Keratinocyte (primary cell): ENCODE data around the gene TIGIT. TPM values are rescaled to one million over a fixed set of nuclear protein-coding genes. Genes with fewer than 3 reads are reported as not detected.

ENCODE experiments used
- DNase-seq: peaks from one replicate; pipeline ENCODE4 v3.0.0-alpha.2; 2011; ENCODE audit warnings: low read depth, missing footprints, low spot score
- FAIRE-seq: peaks from 2 replicates; lab custom pipeline; 2011; peaks lifted over from hg19 to GRCh38; lab: Jason Lieb, UNC
- H2AFZ ChIP-seq: 2 replicates; pipeline ENCODE4 v1.6.0; 2012; ENCODE audit warnings: low read length, control low read depth, inconsistent platforms; ENCODE audit not compliant: control insufficient read depth
- H3K27ac ChIP-seq: 2 replicates; pipeline ENCODE4 v1.5.1; 2011; ENCODE audit warnings: low read length; ENCODE audit not compliant: control insufficient read depth, insufficient read depth
- H3K27me3 ChIP-seq: 3 replicates; pipeline ENCODE4 v1.6.0; 2011; ENCODE audit warnings: low read length; ENCODE audit not compliant: control insufficient read depth, insufficient read depth; ENCODE audit errors: extremely low read depth
- H3K36me3 ChIP-seq, 2 experiments: 2 replicates in 1 of 2; 3 replicates in 1 of 2; pipeline ENCODE4 v1.5.1; 2011; ENCODE audit warnings: low read length in 2 of 2, mild to moderate bottlenecking in 1 of 2; ENCODE audit not compliant: control insufficient read depth in 2 of 2, insufficient read depth in 2 of 2; ENCODE audit errors: extremely low read depth in 1 of 2
- H3K4me1 ChIP-seq: 3 replicates; pipeline ENCODE4 v1.5.1; 2011; ENCODE audit warnings: low read length; ENCODE audit not compliant: control insufficient read depth, insufficient read depth; ENCODE audit errors: extremely low read depth
- H3K4me2 ChIP-seq: 3 replicates; pipeline ENCODE4 v1.6.0; 2011; ENCODE audit warnings: low read depth, low read length; ENCODE audit not compliant: control insufficient read depth, insufficient read depth; ENCODE audit errors: extremely low read depth
- H3K4me3 ChIP-seq, 3 experiments: fragments of 200-600 bp in 1 of 3; sonication (generic) in 1 of 3; 2 replicates in 2 of 3; 3 replicates in 1 of 3; pipeline ENCODE4 v1.5.1; 2011 to 2016; ENCODE audit warnings: low read length in 3 of 3, mild to moderate bottlenecking in 3 of 3, control low read depth in 2 of 3, inconsistent platforms in 1 of 3, low read depth in 1 of 3, mixed read lengths in 1 of 3, mixed run types in 1 of 3, moderate library complexity in 1 of 3; ENCODE audit not compliant: control insufficient read depth in 2 of 3, insufficient read depth in 2 of 3; ENCODE audit errors: extremely low read depth in 1 of 3
- H3K79me2 ChIP-seq: 2 replicates; pipeline ENCODE4 v1.6.0; 2012; ENCODE audit warnings: low read length; ENCODE audit not compliant: control insufficient read depth, insufficient read depth
- H3K9ac ChIP-seq: 3 replicates; pipeline ENCODE4 v1.6.0; 2011; ENCODE audit warnings: low read length; ENCODE audit not compliant: control insufficient read depth, insufficient read depth; ENCODE audit errors: extremely low read depth
- H3K9me1 ChIP-seq: 3 replicates; pipeline ENCODE4 v1.6.0; 2011; ENCODE audit warnings: low read length; ENCODE audit not compliant: control insufficient read depth, insufficient read depth; ENCODE audit errors: extremely low read depth
- H3K9me3 ChIP-seq: 2 replicates; pipeline ENCODE4 v1.5.1; 2012; ENCODE audit warnings: low read depth, low read length; ENCODE audit not compliant: control insufficient read depth
- H4K20me1 ChIP-seq: 3 replicates; pipeline ENCODE4 v1.6.0; 2011; ENCODE audit warnings: low read length; ENCODE audit not compliant: control insufficient read depth, insufficient read depth; ENCODE audit errors: extremely low read depth
- EZH2 ChIP-seq: IDR thresholded peaks from one replicate; pipeline ENCODE4 v1.6.1; 2012; ENCODE audit warnings: inconsistent platforms, mild to moderate bottlenecking, low read length, moderate library complexity
- dilution Hi-C: fragments of 300-500 bp; cut with MboI; formaldehyde crosslinking; loops from one replicate; pipeline ENCODE4 v1.7.0; 2020; ENCODE audit warnings: low sequenced_read_pairs; ENCODE audit not compliant: extremely low pct_ligation_motif_present
- polyA plus RNA-seq, 5 experiments: library from polyadenylated mRNA; depleted of rRNA in 3 of 5; stranded (reverse) in 3 of 5; stranded (forward) in 1 of 5; unstranded in 1 of 5; fragments of >200 nt; gene quantifications; 1 replicate in 1 of 5; 2 replicates in 3 of 5; 3 replicates in 1 of 5; pipeline versions ENCODE4 v1.2.1 to v1.2.3, GENCODE V29; 2011 to 2012; ENCODE audit warnings: missing spikeins in 2 of 5, low read depth in 1 of 5, low replicate concordance in 1 of 5
- TF ChIP-seq, protein P1 (sequence below), 3 experiments: IDR thresholded peaks in 1 of 3; conservative IDR thresholded peaks in 1 of 3; optimal IDR thresholded peaks in 1 of 3; 2 replicates in 2 of 3; 3 replicates in 1 of 3; pipeline versions ENCODE3 to v1.5.1; 2011; ENCODE audit warnings: low read length in 3 of 3, mild to moderate bottlenecking in 3 of 3, moderate library complexity in 2 of 3, control low read depth in 1 of 3, inconsistent platforms in 1 of 3; ENCODE audit not compliant: insufficient read depth in 2 of 3; ENCODE audit errors: extremely low read depth in 1 of 3

The TIGIT gene
- polyA plus RNA-seq, 1 donor (not counting 4 experiments of a cell fraction or from before 2014, with no cell fraction given) = not detected

DNA sequence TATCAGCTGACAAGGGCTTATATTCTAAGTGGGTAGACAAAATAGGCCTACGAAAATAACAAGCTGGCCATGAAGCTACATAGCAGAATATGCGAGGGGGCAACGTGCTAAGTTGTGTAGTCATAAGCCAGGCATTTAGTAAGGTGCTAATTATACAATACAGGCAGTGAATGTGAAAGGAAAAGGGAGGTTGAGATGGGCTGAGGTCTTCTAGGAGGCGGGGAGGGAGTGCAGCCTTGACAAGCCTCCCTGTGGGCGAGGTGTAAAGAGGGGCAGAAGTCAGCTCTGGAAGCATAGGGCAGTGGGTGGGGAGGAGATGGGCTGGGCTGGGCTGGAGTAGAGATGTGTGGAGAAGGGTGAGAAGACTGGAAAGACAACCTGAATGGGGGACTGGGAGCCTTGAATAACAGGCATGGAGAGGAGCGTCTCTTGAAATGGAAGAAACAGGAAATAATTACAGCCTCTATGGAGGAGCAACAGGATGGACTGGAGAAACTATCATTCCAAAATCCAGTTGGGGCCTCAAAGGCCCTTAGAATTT is 1.2 kb downstream of the TIGIT start:
- no peak overlapping the region for H3K9ac ChIP-seq
- no peak for DNase-seq
- no peak overlapping the region for H3K4me2 ChIP-seq
- H3K27me3 ChIP-seq = no peaks in the 10 kb centered on the region
- H3K36me3 ChIP-seq = no peaks in the 10 kb centered on the region
- H3K9me1 ChIP-seq = no peaks in the 10 kb centered on the region
- dilution Hi-C loops = no loop called here
- no peak for FAIRE-seq
- H3K27ac ChIP-seq = no peak overlapping the region
- H4K20me1 ChIP-seq = no peaks in the 10 kb centered on the region
- no peak overlapping the region for H2AFZ ChIP-seq
- H3K4me1 ChIP-seq = no peaks in the 10 kb centered on the region
- H3K4me3 ChIP-seq = no peak overlapping the region
- no peaks in the 10 kb centered on the region for H3K9me3 ChIP-seq
- TF ChIP-seq, protein P1, sequence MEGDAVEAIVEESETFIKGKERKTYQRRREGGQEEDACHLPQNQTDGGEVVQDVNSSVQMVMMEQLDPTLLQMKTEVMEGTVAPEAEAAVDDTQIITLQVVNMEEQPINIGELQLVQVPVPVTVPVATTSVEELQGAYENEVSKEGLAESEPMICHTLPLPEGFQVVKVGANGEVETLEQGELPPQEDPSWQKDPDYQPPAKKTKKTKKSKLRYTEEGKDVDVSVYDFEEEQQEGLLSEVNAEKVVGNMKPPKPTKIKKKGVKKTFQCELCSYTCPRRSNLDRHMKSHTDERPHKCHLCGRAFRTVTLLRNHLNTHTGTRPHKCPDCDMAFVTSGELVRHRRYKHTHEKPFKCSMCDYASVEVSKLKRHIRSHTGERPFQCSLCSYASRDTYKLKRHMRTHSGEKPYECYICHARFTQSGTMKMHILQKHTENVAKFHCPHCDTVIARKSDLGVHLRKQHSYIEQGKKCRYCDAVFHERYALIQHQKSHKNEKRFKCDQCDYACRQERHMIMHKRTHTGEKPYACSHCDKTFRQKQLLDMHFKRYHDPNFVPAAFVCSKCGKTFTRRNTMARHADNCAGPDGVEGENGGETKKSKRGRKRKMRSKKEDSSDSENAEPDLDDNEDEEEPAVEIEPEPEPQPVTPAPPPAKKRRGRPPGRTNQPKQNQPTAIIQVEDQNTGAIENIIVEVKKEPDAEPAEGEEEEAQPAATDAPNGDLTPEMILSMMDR (optimal IDR thresholded peaks at IDR 0.05 in 1 of 3, IDR thresholded peaks at IDR 0.05 in 1 of 3, conservative IDR thresholded peaks at IDR 0.05 in 1 of 3; ENCODE audit: extremely low read depth in 1 of 3, insufficient read depth in 2 of 3, low read length in 3 of 3) = no peak
- TF ChIP-seq EZH2 = no peak
- H3K79me2 ChIP-seq = no peaks in the 10 kb centered on the region

DNA sequence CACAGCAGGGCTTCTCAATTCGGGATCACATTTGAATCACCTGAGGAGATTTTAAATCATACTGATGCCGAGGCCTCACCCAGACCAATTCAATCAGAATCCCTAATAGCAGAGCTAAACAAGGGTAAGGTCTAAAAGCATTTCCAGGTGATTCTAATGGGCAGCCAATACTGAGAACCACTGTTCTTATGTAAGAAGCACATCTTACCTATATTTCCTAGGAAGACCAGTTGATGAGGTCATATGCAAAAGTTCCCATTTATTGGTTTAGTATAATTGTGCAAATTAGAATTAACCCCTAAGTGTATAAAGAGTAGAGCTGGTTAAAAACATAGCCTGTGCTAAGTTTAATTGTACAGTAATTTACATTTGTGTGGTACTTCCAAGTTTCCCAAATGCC is 2.1 kb downstream of the TIGIT start:
- no peak overlapping the region for H3K4me3 ChIP-seq
- H3K9ac ChIP-seq = no peak overlapping the region
- TF ChIP-seq, protein P1 (optimal IDR thresholded peaks at IDR 0.05 in 1 of 3, IDR thresholded peaks at IDR 0.05 in 1 of 3, conservative IDR thresholded peaks at IDR 0.05 in 1 of 3; ENCODE audit: extremely low read depth in 1 of 3, insufficient read depth in 2 of 3, low read length in 3 of 3) = no peak
- TF ChIP-seq EZH2 = no peak
- H3K36me3 ChIP-seq = no peaks in the 10 kb centered on the region
- H3K9me1 ChIP-seq = no peaks in the 10 kb centered on the region
- H3K27ac ChIP-seq = no peak overlapping the region
- no peaks in the 10 kb centered on the region for H3K4me1 ChIP-seq
- no peaks in the 10 kb centered on the region for H3K79me2 ChIP-seq
- H3K4me2 ChIP-seq = no peak overlapping the region
- no peak overlapping the region for H2AFZ ChIP-seq
- DNase-seq = no peak
- no peaks in the 10 kb centered on the region for H3K9me3 ChIP-seq
- no peaks in the 10 kb centered on the region for H4K20me1 ChIP-seq
- no peaks in the 10 kb centered on the region for H3K27me3 ChIP-seq
- FAIRE-seq = no peak
- dilution Hi-C loops = no loop called here
